Gastrocnemius medialis (tissue), 4 donors: ENCODE measurements around the gene KCND3. TPM values are rescaled to one million over a fixed set of nuclear protein-coding genes. Genes with fewer than 3 reads are reported as not detected.

Source experiments
- ATAC-seq, 2 donors: fragments of 150-250 bp; one replicate each; pipeline ENCODE4 v1.9.1; 2016
- DNase-seq, 2 donors: peaks; one replicate each; pipeline ENCODE4 v3.0.0-alpha.2; 2019
- H3K27ac ChIP-seq, 4 donors: fragments of 200-600 bp; sonication (generic); 1 replicate in 1 of 4; 2 replicates in 3 of 4; pipeline ENCODE4 v1.5.1; 2016 to 2018; ENCODE audit warnings: mild to moderate bottlenecking in 2 of 4, moderate library complexity in 1 of 4
- H3K27me3 ChIP-seq, 3 donors: fragments of 200-600 bp; sonication (generic) in 2 of 3; 1 replicate in 1 of 3; 2 replicates in 2 of 3; pipeline versions ENCODE4 v1.5.1 to v1.6.0; 2016 to 2019; ENCODE audit warnings: mild to moderate bottlenecking in 1 of 3, moderate library complexity in 1 of 3
- H3K36me3 ChIP-seq, 2 donors: fragments of 200-600 bp; sonication (generic) in 1 of 2; one replicate each; pipeline ENCODE4 v1.5.1; 2017 to 2018
- H3K4me1 ChIP-seq, 2 donors: fragments of 200-600 bp; sonication (generic) in 1 of 2; one replicate each; pipeline ENCODE4 v1.5.1; 2016 to 2017; ENCODE audit warnings: mild to moderate bottlenecking in 2 of 2
- H3K4me3 ChIP-seq, 4 donors: fragments of 200-600 bp; sonication (generic) in 3 of 4; 1 replicate in 1 of 4; 2 replicates in 3 of 4; pipeline ENCODE4 v1.5.1; 2016 to 2019; ENCODE audit warnings: mild to moderate bottlenecking in 2 of 4
- H3K9me3 ChIP-seq, 3 donors: fragments of 200-600 bp; sonication (generic) in 2 of 3; 1 replicate in 1 of 3; 2 replicates in 2 of 3; pipeline ENCODE4 v1.5.1; 2016 to 2019
- POLR2A ChIP-seq, 2 donors: fragments of 450-650 bp; IDR thresholded peaks; one replicate each; pipeline ENCODE4 v1.6.1; 2017; ENCODE audit warnings: antibody characterized with exemption in 2 of 2, mild to moderate bottlenecking in 2 of 2, moderate library complexity in 2 of 2
- in situ Hi-C, 4 donors: fragments of 200-750 bp; cut with MboI; loops; one replicate each; pipeline versions ENCODE4 v1.15.0 to v1.8.0; 2017; ENCODE audit warnings: low sequenced_read_pairs in 4 of 4
- intact Hi-C: fragments of 100-400 bp; cut with DNase I; formaldehyde crosslinking; loops from one replicate; pipeline ENCODE4 v1.15.1; 2023; ENCODE audit warnings: low total_unique reads
- total RNA-seq, 4 donors: library from RNA; depleted of rRNA; stranded (reverse); fragments of >200 nt; gene quantifications; one replicate each; pipeline versions ENCODE4 v1.1.0 to v1.2.3, GENCODE V29; 2016
- TF ChIP-seq, protein P1 (sequence below), 5 experiments: fragments of 450-650 bp in 3 of 5; fragments of 200-600 bp in 2 of 5; sonication (generic) in 2 of 5; IDR thresholded peaks in 4 of 5; conservative IDR thresholded peaks in 1 of 5; 1 replicate in 4 of 5; 2 replicates in 1 of 5; pipeline ENCODE4 v1.5.1; 2016 to 2019; ENCODE audit warnings: antibody characterized with exemption in 5 of 5, mild to moderate bottlenecking in 3 of 5, moderate library complexity in 3 of 5

KCND3 gene
- total RNA-seq, 4 donors from 2014 or later, result 1.2 to 2.6 (median 1.5) TPM

DNA sequence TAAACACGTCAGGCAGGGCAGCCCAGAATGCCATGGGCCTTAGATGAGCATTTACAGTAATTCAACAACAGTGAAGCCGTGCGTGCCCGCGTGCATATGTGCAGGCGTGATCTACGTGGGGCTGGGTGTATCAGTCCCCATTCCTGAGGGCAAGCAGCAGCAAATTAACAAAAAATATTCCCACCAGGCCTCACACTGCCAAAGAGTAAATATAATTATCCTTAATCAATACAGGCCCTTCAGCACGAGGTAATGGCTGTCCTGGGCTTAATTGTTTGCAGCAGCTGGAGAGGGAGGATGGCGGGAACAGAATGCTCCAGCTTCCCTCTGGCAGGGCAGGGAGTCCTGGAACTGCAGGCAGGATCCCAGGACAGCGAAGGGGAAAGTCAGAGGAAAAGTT, 142.0 kb downstream of the KCND3 start:
- no peaks in the 10 kb centered on the region for H3K9me3 ChIP-seq
- in situ Hi-C loops, result no loop called here
- peaks cover 0 to 4% of the 10 kb centered on the region in 2 donors for H3K4me1 ChIP-seq
- no peak overlapping the region for H3K27ac ChIP-seq
- no peak for ATAC-seq
- no peak for TF ChIP-seq POLR2A (IDR thresholded peaks at IDR 0.05)
- TF ChIP-seq, protein P1, sequence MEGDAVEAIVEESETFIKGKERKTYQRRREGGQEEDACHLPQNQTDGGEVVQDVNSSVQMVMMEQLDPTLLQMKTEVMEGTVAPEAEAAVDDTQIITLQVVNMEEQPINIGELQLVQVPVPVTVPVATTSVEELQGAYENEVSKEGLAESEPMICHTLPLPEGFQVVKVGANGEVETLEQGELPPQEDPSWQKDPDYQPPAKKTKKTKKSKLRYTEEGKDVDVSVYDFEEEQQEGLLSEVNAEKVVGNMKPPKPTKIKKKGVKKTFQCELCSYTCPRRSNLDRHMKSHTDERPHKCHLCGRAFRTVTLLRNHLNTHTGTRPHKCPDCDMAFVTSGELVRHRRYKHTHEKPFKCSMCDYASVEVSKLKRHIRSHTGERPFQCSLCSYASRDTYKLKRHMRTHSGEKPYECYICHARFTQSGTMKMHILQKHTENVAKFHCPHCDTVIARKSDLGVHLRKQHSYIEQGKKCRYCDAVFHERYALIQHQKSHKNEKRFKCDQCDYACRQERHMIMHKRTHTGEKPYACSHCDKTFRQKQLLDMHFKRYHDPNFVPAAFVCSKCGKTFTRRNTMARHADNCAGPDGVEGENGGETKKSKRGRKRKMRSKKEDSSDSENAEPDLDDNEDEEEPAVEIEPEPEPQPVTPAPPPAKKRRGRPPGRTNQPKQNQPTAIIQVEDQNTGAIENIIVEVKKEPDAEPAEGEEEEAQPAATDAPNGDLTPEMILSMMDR (IDR thresholded peaks at IDR 0.05 in 4 of 5, conservative IDR thresholded peaks at IDR 0.05 in 1 of 5), result no peak
- no peak for DNase-seq
- no peaks in the 10 kb centered on the region for H3K36me3 ChIP-seq
- H3K4me3 ChIP-seq, result no peak overlapping the region
- intact Hi-C loops, result no loop called here
- H3K27me3 ChIP-seq, result no peaks in the 10 kb centered on the region

DNA sequence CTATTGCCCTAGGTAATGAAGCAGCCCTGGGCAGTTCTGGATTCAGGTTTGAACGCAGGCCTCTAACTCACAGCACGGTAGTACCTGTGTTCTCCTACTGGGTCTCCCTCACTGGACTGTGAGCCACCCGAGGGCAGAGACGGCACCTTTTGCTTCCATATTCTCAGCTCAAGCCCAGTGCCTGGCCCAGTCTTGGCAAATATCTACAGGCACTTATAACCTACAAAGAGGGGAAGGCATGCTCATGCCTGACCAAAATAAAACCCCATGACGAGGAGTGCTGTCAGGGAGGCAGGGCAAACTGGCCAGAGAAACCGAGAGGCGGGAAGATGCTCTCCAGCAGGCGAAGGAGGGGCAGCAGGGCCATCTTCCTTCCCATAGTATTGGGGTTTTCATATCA, 142.6 kb downstream of the KCND3 start:
- H3K9me3 ChIP-seq, result no peaks in the 10 kb centered on the region
- no peak for ATAC-seq
- no peak overlapping the region for H3K27ac ChIP-seq
- H3K36me3 ChIP-seq, result no peaks in the 10 kb centered on the region
- no peaks in the 10 kb centered on the region for H3K27me3 ChIP-seq
- in situ Hi-C loops (no loop called here), intact Hi-C loops (no loop called here)
- TF ChIP-seq POLR2A (IDR thresholded peaks at IDR 0.05), result no peak
- TF ChIP-seq, protein P1 (IDR thresholded peaks at IDR 0.05 in 4 of 5, conservative IDR thresholded peaks at IDR 0.05 in 1 of 5), result no peak
- DNase-seq, result no peak
- no peak overlapping the region for H3K4me3 ChIP-seq
- peaks cover 0 to 4% of the 10 kb centered on the region in 2 donors for H3K4me1 ChIP-seq

DNA sequence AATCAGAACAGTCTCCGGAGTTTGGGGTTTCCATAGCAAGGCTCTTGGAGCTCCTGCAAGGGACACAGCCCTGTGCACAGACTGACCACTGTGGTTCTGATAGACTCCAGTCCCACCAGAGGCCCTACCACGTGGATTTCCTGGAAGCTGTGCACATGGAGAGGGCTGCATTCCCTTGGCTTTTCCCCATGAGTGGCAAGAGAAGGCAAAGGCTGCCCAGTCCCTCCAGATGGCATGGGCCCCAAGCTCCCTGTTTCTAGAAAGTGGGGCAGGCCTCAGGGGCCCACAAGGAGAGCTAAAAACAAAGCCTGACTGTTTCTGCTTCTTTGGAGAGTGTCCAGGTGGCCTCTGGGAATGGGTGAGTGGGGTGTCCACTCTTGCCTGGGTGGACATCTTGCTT, 146.3 kb downstream of the KCND3 start:
- no peak overlapping the region for H3K4me3 ChIP-seq
- in situ Hi-C loops (no loop called here), intact Hi-C loops (no loop called here)
- TF ChIP-seq POLR2A (IDR thresholded peaks at IDR 0.05), result no peak
- TF ChIP-seq, protein P1 (IDR thresholded peaks at IDR 0.05 in 4 of 5, conservative IDR thresholded peaks at IDR 0.05 in 1 of 5), result no peak
- no peaks in the 10 kb centered on the region for H3K4me1 ChIP-seq
- no peaks in the 10 kb centered on the region for H3K36me3 ChIP-seq
- H3K9me3 ChIP-seq, result no peaks in the 10 kb centered on the region
- ATAC-seq (no peak), DNase-seq (no peak)
- H3K27me3 ChIP-seq, result no peaks in the 10 kb centered on the region
- no peak overlapping the region for H3K27ac ChIP-seq

DNA sequence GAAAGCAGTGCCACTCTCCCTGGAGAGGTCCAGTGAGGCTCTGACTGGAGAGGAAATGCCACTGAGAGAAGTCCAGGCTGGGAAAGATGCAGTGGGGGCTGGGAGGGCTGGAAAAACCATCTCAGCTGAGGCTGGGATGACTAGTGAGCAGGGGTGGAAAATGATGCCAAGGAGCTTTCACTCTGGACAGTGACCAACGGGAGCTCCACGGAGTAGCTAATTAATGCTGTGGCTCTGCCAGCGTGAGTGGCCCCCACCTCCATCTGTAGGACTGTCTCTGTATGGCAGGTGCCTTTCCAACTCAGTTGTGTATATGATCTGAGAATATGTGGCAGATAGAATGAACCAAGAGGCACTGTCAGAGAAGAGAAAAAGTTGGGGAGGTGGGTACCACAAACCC, 147.1 kb downstream of the KCND3 start:
- intact Hi-C loops, result no loop called here
- DNase-seq, result no peak
- Histone ChIP-seq H3K27ac (no peak overlapping the region), H3K4me1 (no peaks in the 10 kb centered on the region), H3K36me3 (no peaks in the 10 kb centered on the region), H3K9me3 (no peaks in the 10 kb centered on the region), H3K4me3 (no peak overlapping the region), H3K27me3 (no peaks in the 10 kb centered on the region)
- in situ Hi-C loops, result no loop called here
- TF ChIP-seq, protein P1 (IDR thresholded peaks at IDR 0.05 in 4 of 5, conservative IDR thresholded peaks at IDR 0.05 in 1 of 5), result no peak
- TF ChIP-seq POLR2A (IDR thresholded peaks at IDR 0.05), result no peak
- ATAC-seq, result no peak

DNA sequence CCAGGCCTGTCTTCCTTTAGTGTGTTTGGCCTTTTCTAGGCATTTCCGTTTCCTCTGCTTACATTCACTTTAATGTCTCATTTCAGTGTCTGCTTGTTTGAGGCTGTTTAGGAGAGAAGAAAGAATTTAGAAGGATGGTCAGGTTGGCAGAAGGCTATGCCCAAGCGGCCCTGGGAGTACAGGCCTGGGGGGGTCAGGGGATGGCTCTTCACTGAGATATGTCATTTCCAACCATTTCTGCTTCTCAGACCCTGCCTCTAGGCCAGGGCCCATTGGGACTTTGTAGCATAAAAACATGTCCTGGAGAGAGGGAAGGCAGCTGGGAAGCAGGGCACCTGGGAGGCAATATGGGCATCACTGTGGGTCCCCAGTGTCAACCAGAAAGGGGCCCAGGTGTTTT, 147.7 kb downstream of the KCND3 start:
- no peaks in the 10 kb centered on the region for H3K36me3 ChIP-seq
- H3K4me1 ChIP-seq, result no peaks in the 10 kb centered on the region
- no peak overlapping the region for H3K4me3 ChIP-seq
- no peak for TF ChIP-seq POLR2A (IDR thresholded peaks at IDR 0.05)
- H3K27me3 ChIP-seq, result no peaks in the 10 kb centered on the region
- intact Hi-C loops, result no loop called here
- ATAC-seq, result no peak
- DNase-seq, result no peak
- no peak overlapping the region for H3K27ac ChIP-seq
- in situ Hi-C loops, result no loop called here
- no peaks in the 10 kb centered on the region for H3K9me3 ChIP-seq
